ENCODE measurements around the gene CAMTA1.

- TF ChIP-seq REST (IDR thresholded peaks at IDR 0.05; ENCODE audit: low read depth) (no peak), CTCF (IDR thresholded peaks at IDR 0.05 in 2 of 3, conservative IDR thresholded peaks at IDR 0.05 in 1 of 3; ENCODE audit: borderline replicate concordance in 1 of 3, insufficient read depth in 1 of 3, low read depth in 2 of 3, low read length in 2 of 3) (no peak), YY1 (IDR thresholded peaks at IDR 0.05; ENCODE audit: extremely low read depth, insufficient replicate concordance, low read depth, low read length) (no peak)
Measured at GRCh38 chr1:6848816-6849215, 63.6 kb downstream of the CAMTA1 start.

Measured in HCT116 (cell line).